8988T (cell line): ENCODE results near the gene BPIFB1.

ENCODE experiments used
- DNase-seq: peaks from one replicate; pipeline ENCODE4 v3.0.0; 2011

Gene BPIFB1

DNA sequence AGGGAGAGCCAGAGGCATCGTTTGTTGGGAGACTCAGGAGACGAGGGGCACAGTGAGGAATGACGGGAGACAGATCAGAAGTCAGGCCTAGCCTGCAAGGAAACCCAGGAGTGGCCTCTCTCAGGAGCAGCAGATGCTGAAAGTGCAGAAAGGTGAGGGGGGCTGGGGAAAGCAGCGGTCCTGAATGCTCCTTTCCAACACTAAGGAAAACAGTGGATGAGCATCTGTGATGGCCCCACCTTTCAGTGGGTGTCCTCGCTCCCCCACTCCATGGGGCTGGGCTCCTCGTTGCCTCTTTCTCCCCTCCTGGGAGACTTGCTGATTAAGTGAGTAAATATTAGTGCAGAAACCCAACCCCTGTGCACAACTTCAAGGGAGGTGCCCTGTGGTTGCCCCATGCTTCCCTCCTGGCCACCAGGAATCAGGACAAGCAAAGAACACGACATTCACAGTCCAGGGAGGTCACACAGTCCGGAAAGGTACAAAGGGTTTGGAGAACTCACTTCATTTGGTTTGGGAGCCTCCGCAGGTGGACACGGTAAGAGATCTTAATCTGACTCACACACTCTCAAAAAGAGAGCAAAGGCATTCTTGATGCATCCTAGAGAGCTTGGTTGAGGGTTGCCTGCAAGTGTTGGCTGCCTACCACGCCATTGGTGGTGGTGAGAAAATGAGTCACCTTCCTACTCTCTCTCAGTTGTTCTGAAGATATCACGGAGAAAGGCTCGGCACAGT lies 9.7 kb upstream of the BPIFB1 start:
- DNase-seq: no peak

DNA sequence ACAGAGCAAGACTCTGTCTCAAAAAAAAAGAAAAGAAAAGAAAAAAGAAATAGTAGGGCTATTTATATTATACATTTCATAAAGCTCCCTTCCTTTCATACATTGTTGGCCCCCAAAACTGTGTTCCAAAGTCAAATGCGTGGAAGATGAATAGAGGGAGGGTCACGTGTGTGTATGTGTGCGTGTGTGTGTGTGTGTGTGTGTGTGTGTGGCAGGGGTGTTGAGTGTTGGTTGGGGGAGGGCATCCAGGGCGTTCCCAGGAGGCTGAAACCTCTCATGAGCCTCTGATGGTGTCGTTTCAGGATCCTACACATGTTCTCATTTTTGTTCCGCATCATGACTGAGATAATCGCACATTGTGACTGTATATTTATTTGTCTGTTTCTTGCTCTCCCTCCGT lies 7.8 kb upstream of the BPIFB1 start:
- DNase-seq: no peak

- DNase-seq: no peak
Observed at GRCh38 chr20:33275871-33276270, 7.1 kb upstream of the BPIFB1 start.

DNA sequence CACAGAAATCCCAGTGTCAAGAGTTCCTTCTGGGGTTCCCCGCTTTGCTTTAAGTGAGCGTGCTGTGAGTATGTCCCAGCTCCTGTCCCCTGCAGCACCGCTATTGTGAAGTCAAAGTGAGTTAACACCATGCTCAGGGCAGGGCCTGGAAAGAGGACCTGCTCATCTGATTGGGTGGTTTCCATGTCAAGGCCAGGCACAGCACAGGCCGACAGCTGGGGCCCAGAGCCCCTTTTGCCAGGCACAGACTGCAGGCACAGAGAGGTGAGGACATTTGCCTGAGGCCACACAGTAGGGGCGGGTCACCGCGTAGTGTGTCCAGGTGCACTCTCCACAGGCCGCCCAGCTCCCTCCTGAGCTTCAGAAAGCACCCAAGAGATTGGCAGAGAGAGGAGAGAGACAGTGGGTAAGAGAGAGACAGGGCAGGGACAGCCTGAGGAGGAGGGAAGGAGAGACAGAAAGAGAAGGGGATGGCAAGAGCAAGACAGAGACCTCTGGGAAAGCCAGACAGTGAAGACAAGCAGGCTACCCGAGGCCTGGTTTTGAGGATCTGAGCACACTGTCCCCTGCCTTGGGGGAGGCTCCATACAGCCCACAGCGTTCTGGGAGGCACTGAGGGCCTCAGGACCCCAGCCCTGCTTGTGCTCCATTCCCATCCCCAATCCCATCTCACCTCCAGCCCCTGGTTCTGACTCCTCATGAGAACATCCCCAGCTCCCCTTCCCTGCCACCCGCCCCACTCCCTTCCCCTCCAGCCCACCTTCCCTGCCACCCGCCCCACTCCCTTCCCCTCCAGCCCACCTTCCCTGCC lies 6.5 kb upstream of the BPIFB1 start:
- DNase-seq: no peak

GRCh38 chr20:33277471-33278441 lies 5.3 kb upstream of the BPIFB1 start:
- DNase-seq: no peak

- DNase-seq: no peak
Observed at GRCh38 chr20:33278700-33279099, 4.3 kb upstream of the BPIFB1 start.

DNA sequence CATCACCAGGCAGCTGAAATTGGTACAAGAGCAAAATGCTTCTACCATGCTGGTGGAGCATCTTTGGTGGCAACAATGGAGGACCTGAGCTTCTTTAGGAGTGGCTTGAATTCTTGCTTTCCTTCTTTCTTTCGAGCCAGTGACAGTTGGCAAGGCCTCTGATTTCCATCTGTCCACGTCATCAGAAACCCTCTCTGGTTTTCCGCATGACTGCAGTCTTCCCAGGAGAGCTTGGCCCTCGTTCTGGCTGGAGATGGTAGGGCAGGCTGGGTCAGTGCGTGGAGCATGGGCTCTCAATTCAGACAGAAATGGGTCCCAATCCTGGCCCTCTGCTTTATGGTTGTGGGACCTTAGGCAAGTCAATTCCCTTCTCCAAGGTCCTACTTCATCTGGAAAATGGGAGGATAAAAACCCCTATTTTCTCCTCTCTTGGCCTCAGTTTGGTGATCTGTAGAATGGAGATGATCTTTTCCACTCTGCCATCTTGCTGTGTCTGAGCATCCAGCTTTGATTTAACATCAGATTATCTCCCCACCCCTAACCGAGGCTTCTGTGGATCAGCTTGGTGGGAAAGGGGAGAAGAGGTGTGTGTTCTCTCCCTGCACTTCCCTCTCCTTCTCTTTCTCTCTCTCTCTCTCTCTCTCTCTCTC lies 3.6 kb upstream of the BPIFB1 start:
- DNase-seq: no peak

DNA sequence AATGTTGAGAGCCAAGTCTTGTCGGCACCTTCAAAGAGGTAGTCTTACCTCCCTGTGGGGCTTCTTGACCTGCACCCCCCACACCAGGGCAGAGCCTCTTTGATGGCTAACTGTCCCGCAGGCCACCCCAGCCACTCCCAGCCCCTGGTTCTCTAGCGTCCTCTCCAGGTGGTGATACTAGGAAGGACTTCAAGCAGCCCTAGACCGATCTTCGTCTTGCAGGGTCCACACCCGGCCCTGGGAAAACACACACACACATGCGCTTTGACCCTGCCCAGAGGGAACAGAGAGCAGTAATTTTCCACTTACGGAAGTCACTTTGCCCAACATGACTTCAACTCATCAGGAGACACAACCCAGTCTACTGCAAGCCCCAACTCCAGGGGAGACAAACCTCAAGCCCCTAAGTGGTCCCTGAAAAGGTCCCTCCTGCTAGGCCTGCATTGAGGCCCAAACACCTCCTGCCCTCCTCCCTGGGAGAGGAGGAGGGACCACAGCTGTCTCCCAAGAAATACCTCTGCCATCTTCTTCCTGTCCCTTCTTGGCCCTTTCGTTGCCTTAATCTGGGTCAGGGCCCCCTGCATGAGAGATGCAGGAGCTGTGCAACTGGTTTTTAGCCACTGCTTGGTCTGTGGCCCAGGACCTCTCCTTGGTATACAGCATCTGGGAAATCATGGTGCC lies 2.9 kb upstream of the BPIFB1 start:
- DNase-seq: no peak

DNA sequence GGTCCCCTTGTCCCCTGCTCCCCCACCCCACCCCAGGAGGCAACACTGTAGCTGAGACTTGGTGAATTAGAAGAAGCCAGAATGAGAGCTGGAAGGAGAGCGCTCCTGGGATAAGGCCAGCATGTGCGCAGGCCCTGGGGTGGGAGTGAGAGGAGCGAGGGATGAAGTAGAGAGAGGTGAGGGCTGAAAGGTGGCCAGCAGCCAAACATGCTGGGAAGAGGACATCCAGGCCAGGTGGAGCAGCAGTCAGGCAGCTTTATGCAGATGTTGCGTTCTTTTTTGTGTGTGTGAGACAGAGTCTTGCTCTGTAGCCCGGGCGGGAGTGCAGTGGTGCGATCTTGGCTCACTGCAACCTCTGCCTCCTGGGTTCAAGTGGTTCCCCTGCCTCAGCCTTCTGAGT lies 2.2 kb upstream of the BPIFB1 start:
- no peak for DNase-seq

- DNase-seq: no peak
Observed at GRCh38 chr20:33281550-33282146, 1.4 kb upstream of the BPIFB1 start.

DNA sequence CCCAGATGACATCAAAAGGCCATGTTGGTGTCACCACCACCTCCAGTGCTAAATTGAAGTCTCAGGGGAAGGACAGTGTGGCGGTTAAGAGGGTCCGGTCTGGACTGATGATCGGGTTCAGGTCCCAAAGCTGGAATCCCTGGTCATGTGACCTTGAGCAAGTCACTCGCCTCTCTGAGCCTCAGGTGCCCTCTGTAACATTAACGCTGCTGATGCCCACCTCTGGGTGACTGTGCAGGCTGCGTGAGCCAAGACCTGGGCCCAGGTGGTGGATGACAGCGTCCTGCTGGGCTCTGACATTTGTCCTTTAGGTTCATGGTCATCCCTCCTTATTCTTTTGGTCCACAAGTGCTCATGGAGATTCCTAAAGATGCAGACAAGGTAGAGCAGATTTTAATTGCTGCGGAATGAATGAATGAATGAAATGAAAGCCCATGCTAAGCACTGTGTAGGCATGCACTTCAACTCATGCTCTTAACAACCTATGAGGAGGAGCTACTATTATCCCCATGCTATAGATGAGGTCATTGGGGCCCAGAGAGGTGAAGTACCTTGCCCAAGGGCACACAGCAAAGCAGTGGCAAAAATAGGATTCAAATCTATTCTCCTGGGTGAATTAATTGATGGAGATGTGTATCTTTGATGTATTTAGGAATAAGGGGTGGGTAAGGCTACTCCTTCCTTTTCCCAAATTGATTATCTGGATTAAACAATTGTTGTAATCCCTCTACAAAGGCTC lies 649 bp upstream of the BPIFB1 start:
- DNase-seq: no peak

DNA sequence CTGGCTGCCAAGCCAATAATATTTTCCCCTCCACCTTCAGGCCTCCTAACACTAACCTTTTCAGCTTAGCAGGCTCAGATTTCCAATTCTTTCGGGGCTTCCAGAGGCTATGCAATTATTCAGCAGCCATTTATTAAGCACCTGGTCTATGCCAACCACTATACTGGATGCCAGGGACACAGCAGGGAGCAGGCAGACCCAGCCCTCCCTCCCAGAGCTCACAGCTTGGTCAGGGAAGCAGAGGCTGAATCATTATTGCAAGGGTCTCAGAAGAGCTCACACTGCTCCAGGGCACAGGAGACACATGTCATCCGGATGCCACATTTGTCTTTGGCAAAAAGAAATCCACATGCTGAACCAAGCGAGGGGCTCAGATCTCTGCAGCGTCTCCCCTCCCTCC lies 1.3 kb downstream of the BPIFB1 start:
- DNase-seq: no peak

DNA sequence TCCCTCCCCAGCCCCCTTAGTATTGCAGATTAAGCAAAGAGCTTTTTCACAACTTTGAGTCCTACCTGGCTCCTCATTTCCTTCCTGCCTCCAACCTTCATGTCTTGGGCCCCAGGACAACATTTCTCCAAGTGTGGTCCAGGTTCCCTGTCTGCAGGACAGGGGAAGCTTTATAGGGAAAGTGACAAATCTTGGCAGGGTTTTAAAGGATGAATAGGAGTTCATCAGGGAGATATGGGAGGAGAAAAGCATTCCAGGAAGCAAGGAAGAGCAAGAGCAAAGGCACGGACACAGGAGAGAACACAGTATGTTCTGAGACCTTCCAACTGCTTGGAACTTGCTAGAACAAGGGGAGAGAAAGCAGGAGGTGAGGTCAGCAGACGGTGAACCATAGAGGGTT lies 1.9 kb downstream of the BPIFB1 start:
- DNase-seq: no peak

GRCh38 chr20:33285861-33286495 lies 3.0 kb downstream of the BPIFB1 start:
- DNase-seq: peak; percentile 13

- DNase-seq: peak; percentile 9
Observed at GRCh38 chr20:33287884-33288283, 4.9 kb downstream of the BPIFB1 start.

DNA sequence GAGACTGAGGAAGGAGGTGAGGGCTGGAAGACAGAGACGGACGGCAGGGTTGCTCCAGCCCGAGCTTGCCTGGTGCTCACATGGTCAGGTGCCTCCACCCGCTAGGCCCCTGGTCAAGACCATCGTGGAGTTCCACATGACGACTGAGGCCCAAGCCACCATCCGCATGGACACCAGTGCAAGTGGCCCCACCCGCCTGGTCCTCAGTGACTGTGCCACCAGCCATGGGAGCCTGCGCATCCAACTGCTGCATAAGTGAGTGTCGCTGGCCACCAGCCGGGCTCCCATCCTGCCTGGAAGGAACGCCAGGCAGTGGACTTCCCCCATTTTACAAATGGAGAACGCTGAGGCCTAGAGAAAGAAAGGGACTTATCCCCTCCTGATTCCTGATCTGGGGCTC lies 7.8 kb downstream of the BPIFB1 start:
- no peak for DNase-seq

- no peak for DNase-seq
Observed at GRCh38 chr20:33291416-33291815, 8.4 kb downstream of the BPIFB1 start.

- peak; percentile 58 for DNase-seq
Observed at GRCh38 chr20:33291830-33292355, 8.9 kb downstream of the BPIFB1 start.

DNA sequence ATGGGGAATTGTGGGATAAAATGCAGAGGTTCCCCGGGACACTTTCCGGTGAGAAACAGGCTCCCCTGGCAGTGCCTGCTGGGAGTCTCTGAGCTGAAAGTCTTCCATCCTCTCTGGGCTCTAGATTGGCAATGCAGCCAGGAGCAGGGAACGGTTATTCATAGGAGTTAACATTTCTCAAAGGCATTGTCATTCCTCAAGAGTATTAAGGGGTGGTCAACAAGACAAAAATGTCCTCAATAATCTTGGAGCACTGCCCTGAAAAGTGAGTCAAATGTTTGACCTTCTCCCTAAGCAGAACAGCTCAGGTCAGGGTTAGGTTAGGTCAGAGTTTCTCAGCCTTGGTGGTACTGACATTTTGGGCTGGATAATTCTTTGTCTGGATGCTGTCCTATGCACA lies 13.2 kb downstream of the BPIFB1 start:
- DNase-seq: no peak

DNA sequence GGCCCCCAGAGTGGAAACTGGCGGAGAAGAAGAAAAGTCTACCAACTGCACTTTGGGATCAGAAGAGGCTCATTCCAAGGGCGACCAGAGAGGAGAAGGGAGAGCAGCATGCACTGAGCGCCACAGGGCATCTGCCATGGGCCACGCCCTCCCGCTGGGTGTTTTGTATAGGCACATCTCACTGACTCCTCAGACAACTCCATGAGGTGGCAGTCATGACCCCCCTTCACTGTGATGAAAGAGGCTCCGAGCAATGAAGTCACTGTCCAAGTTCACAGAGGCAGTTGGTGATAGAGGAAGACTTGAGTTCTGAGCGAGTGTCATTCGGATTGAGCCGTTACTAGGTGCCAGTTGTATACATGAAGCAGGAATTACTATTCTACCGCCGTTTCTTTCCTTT lies 15.4 kb downstream of the BPIFB1 start:
- no peak for DNase-seq
